GM19397 (cell line): ENCODE measurements around the gene KDM4B.

ENCODE experiments used
- ATAC-seq: cut with Tn5 transposase; IDR thresholded peaks from one replicate; pipeline ENCODE4 v1.9.1; 2021; ENCODE audit warnings: mild to moderate bottlenecking, moderate library complexity; ENCODE audit not compliant: unreplicated experiment

KDM4B gene

GRCh38 chr19:5031231-5032100 is 62.6 kb downstream of the KDM4B start:
- ATAC-seq: peak; percentile 62

GRCh38 chr19:5032101-5032967 is 63.4 kb downstream of the KDM4B start:
- no peak for ATAC-seq

- no peak for ATAC-seq
These were observed 66.3 kb downstream of the KDM4B start for GRCh38 chr19:5035105-5035761.

GRCh38 chr19:5035793-5036697 is 67.1 kb downstream of the KDM4B start:
- ATAC-seq: no peak

GRCh38 chr19:5036698-5037563 is 68.0 kb downstream of the KDM4B start:
- no peak for ATAC-seq

GRCh38 chr19:5037936-5038335 is 69.0 kb downstream of the KDM4B start:
- ATAC-seq: no peak

- no peak for ATAC-seq
These were observed 69.8 kb downstream of the KDM4B start for GRCh38 chr19:5038631-5039271.

GRCh38 chr19:5039642-5040543 is 71.0 kb downstream of the KDM4B start:
- ATAC-seq: no peak

- no peak for ATAC-seq
These were observed 71.7 kb downstream of the KDM4B start for GRCh38 chr19:5040544-5041167.

GRCh38 chr19:5041168-5041912 is 72.4 kb downstream of the KDM4B start:
- ATAC-seq: no peak

- ATAC-seq: no peak
These were observed 72.9 kb downstream of the KDM4B start for GRCh38 chr19:5041913-5042187.

GRCh38 chr19:5042556-5042955 is 73.6 kb downstream of the KDM4B start:
- ATAC-seq: no peak

- ATAC-seq: no peak
These were observed 76.1 kb downstream of the KDM4B start for GRCh38 chr19:5045029-5045428.

GRCh38 chr19:5045956-5046338 is 77.0 kb downstream of the KDM4B start:
- no peak for ATAC-seq

- ATAC-seq: no peak
These were observed 77.6 kb downstream of the KDM4B start for GRCh38 chr19:5046339-5047039.

GRCh38 chr19:5047251-5047935 is 78.5 kb downstream of the KDM4B start:
- ATAC-seq: no peak
